Lung (tissue), 12 donors: ENCODE data around the gene VCAN. TPM values are rescaled to one million over a fixed set of nuclear protein-coding genes. Genes with fewer than 3 reads are reported as not detected.

Experiments used
- ATAC-seq: fragments of 200-7000 bp; cut with Tn5 transposase; one replicate; pipeline ENCODE4 v1.9.1; 2020; ENCODE audit warnings: moderate number of reproducible peaks; ENCODE audit not compliant: insufficient read depth, low FRiP score
- DNase-seq, 3 donors: peaks; one replicate each; pipeline ENCODE4 v3.0.0-alpha.2; 2013 to 2017
- H3K27ac ChIP-seq, 2 donors: one replicate each; pipeline ENCODE4 v1.5.1; 2013; ENCODE audit warnings: mild to moderate bottlenecking in 2 of 2, moderate library complexity in 2 of 2, control low read depth in 1 of 2, inconsistent platforms in 1 of 2, low read depth in 1 of 2, low read length in 1 of 2
- H3K27me3 ChIP-seq, 3 donors: one replicate each; pipeline ENCODE4 v1.5.1; 2013; ENCODE audit warnings: low read length in 2 of 3; ENCODE audit not compliant: control insufficient read depth in 3 of 3, insufficient read depth in 3 of 3
- H3K36me3 ChIP-seq, 4 donors: one replicate each; pipeline ENCODE4 v1.5.1; 2013; ENCODE audit warnings: low read length in 4 of 4, mild to moderate bottlenecking in 1 of 4, moderate library complexity in 1 of 4; ENCODE audit not compliant: control insufficient read depth in 4 of 4, insufficient read depth in 4 of 4
- H3K4me1 ChIP-seq, 5 donors: one replicate each; pipeline ENCODE4 v1.5.1; 2013; ENCODE audit warnings: low read length in 5 of 5, mild to moderate bottlenecking in 2 of 5, moderate library complexity in 1 of 5; ENCODE audit not compliant: control insufficient read depth in 5 of 5, insufficient read depth in 5 of 5
- H3K4me3 ChIP-seq: one replicate; pipeline ENCODE4 v1.5.1; 2013; ENCODE audit warnings: mild to moderate bottlenecking, control low read depth, moderate library complexity
- H3K9ac ChIP-seq, 2 donors: one replicate each; pipeline ENCODE4 v1.5.1; 2013; ENCODE audit warnings: low read length in 2 of 2, control low read depth in 1 of 2; ENCODE audit not compliant: insufficient read depth in 1 of 2
- H3K9me3 ChIP-seq, 4 donors: one replicate each; pipeline ENCODE4 v1.5.1; 2013; ENCODE audit warnings: low read length in 3 of 4, mild to moderate bottlenecking in 1 of 4, moderate library complexity in 1 of 4; ENCODE audit not compliant: control insufficient read depth in 4 of 4, insufficient read depth in 3 of 4
- WGBS, 2 donors: extraction: QIAGEN DNeasy Blood & Tissue Kit; methylation state at CpG; one replicate each; pipeline ENCODE4 v1.1.7; 2013; 5-methylcytosine and 5-hydroxymethylcytosine counted together
- polyA plus RNA-seq, 2 donors: library from polyadenylated mRNA; stranded (reverse); fragments of 200-250 nt; gene quantifications; one replicate each; pipeline ENCODE4 v1.2.1, GENCODE V29; 2013
- total RNA-seq, 2 donors: library from RNA; depleted of rRNA in 1 of 2; stranded (reverse); fragments of >200 nt in 1 of 2; gene quantifications; one replicate each; pipeline ENCODE4 v1.2.1, GENCODE V29; 2014 to 2021
- TF ChIP-seq, protein P1 (sequence below): IDR thresholded peaks from 2 replicates; pipeline ENCODE4 v1.5.1; 2012; ENCODE audit warnings: mild to moderate bottlenecking; ENCODE audit errors: control extremely low read depth, extremely low read depth
- donor health status: control.
- donor health status: control.
- donor health status: Bipolar disorder and iron deficiency.
- donor health status: healthy.
- donor health status: DM: yes; HTN: yes; CAD: no.

Gene VCAN
- total and polyA plus RNA-seq, 4 donors, result 11.6 to 276 (median 156) TPM

DNA sequence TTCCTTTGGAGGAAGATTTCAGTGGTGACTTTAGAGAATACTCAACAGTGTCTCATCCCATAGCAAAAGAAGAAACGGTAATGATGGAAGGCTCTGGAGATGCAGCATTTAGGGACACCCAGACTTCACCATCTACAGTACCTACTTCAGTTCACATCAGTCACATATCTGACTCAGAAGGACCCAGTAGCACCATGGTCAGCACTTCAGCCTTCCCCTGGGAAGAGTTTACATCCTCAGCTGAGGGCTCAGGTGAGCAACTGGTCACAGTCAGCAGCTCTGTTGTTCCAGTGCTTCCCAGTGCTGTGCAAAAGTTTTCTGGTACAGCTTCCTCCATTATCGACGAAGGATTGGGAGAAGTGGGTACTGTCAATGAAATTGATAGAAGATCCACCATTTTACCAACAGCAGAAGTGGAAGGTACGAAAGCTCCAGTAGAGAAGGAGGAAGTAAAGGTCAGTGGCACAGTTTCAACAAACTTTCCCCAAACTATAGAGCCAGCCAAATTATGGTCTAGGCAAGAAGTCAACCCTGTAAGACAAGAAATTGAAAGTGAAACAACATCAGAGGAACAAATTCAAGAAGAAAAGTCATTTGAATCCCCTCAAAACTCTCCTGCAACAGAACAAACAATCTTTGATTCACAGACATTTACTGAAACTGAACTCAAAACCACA, 67.4 kb downstream of the VCAN start:
- Histone ChIP-seq H3K27me3 (no peaks in the 10 kb centered on the region), H3K9ac (no peak overlapping the region), H3K36me3 (peaks cover 0 to 57% (median 30%) of the 10 kb centered on the region in 4 donors), H3K27ac (no peak overlapping the region), H3K9me3 (peaks cover 0 to 2% (median 0%) of the 10 kb centered on the region in 4 donors), H3K4me3 (no peak overlapping the region), H3K4me1 (peaks cover 0 to 3% (median 0%) of the 10 kb centered on the region in 5 donors)
- no peak for DNase-seq
- no peak for ATAC-seq
- 74 to 81% methylated on average over 4 of the region's 4 CpGs for WGBS, 2 donors
- TF ChIP-seq, protein P1, sequence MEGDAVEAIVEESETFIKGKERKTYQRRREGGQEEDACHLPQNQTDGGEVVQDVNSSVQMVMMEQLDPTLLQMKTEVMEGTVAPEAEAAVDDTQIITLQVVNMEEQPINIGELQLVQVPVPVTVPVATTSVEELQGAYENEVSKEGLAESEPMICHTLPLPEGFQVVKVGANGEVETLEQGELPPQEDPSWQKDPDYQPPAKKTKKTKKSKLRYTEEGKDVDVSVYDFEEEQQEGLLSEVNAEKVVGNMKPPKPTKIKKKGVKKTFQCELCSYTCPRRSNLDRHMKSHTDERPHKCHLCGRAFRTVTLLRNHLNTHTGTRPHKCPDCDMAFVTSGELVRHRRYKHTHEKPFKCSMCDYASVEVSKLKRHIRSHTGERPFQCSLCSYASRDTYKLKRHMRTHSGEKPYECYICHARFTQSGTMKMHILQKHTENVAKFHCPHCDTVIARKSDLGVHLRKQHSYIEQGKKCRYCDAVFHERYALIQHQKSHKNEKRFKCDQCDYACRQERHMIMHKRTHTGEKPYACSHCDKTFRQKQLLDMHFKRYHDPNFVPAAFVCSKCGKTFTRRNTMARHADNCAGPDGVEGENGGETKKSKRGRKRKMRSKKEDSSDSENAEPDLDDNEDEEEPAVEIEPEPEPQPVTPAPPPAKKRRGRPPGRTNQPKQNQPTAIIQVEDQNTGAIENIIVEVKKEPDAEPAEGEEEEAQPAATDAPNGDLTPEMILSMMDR, result no peak

- Histone ChIP-seq H3K9ac (no peak overlapping the region), H3K9me3 (peaks cover 0 to 2% (median 0%) of the 10 kb centered on the region in 4 donors), H3K4me1 (peaks cover 0 to 4% (median 0%) of the 10 kb centered on the region in 5 donors), H3K27ac (no peak overlapping the region), H3K36me3 (peaks cover 0 to 57% (median 30%) of the 10 kb centered on the region in 4 donors), H3K27me3 (no peaks in the 10 kb centered on the region), H3K4me3 (no peak overlapping the region)
- ATAC-seq (no peak), DNase-seq (no peak)
- TF ChIP-seq, protein P1, result no peak
- 96 to 97% methylated on average over 1 of the region's 1 CpG for WGBS, 2 donors
Measured at GRCh38 chr5:83539463-83539790, 67.9 kb downstream of the VCAN start.

- Histone ChIP-seq H3K36me3 (peaks cover 0 to 57% (median 32%) of the 10 kb centered on the region in 4 donors), H3K27ac (no peak overlapping the region), H3K9me3 (peaks cover 0 to 2% (median 0%) of the 10 kb centered on the region in 4 donors), H3K4me1 (peaks cover 0 to 4% (median 0%) of the 10 kb centered on the region in 5 donors), H3K9ac (no peak overlapping the region), H3K27me3 (no peaks in the 10 kb centered on the region), H3K4me3 (no peak overlapping the region)
- WGBS, 2 donors, result 86 to 94% methylated on average over 2 of the region's 2 CpGs
- TF ChIP-seq, protein P1, result no peak
- DNase-seq (no peak), ATAC-seq (no peak)
Measured at GRCh38 chr5:83540105-83540504, 68.6 kb downstream of the VCAN start.
